ENCODE data around the gene ZBED4.
A peak's percentile ranks its signal among the peaks of the same experiment; 100 is the strongest.

The ZBED4 gene

DNA sequence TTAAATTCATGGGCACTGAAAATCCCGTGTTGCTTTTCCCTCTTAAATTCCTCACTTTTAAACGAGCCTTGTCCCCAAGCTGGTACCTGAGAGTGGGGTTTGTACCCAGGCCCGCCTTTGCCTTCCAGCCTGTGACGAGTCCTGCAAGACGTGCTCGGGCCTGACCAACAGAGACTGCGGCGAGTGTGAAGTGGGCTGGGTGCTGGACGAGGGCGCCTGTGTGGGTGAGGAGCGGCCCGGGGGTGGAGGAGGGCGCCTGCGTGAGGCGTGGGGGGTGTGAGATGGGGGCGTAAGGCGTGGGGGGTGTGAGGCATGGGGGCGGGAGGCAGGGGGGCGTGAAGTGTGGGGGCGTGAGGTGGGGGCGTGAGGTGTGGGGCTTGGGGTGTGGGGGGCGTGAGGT, 68.8 kb downstream of the ZBED4 start:
- no peak for DNase-seq

GRCh38 chr22:49922926-49923325, 69.3 kb downstream of the ZBED4 start:
- no peak for DNase-seq

DNA sequence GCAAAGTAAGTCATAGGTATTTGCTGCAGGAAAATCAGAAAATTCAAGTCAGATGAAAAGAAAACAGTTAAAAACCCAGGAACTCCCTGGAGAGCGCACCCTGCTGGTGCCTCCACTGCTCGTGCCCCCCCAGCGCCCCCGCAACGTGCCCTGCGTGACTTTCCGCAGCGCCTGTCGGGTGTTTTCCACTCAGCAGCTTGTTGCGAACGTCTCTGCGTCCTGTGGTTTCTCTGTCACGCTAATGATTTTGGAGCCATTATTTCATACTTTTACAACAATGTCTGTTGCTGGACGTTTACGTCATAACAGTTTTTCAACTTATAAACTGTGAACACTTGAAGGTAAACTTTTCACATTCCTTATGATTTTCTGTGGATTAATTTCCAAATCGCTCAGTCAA, 69.8 kb downstream of the ZBED4 start:
- DNase-seq = no peak

DNA sequence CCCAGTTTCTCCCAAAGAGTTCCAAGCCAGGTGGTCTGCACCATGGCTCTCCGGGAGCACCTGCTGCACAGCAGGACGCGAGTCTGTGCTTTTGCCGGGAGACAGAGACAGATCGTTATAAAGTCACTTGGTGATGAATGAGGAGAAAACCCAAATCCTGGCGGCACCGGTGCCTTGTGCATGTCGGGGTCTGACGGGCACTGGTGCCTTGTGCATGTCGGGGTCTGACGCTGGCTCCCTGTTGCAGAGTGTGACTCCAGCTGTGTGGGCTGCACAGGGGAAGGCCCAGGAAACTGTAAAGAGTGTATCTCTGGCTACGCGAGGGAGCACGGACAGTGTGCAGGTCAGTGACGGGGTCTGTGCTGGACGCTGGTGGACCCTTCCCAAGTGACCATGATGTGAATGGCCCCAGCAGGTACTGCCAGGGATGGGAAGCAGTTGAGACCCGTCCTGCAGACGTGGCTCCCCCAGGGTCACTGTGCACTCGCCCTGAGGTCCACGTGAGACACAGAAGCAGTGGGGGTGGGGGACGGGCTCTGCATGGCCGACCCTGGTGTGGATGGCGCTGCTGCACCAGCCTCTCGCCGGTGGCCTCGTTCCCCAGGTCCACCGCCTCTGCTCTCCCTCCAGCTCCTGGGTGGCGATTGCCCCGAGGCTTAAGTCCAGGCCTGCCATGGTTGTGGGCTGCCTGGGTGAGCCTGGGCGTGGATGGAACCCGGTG, 70.6 kb downstream of the ZBED4 start:
- DNase-seq = no peak

DNA sequence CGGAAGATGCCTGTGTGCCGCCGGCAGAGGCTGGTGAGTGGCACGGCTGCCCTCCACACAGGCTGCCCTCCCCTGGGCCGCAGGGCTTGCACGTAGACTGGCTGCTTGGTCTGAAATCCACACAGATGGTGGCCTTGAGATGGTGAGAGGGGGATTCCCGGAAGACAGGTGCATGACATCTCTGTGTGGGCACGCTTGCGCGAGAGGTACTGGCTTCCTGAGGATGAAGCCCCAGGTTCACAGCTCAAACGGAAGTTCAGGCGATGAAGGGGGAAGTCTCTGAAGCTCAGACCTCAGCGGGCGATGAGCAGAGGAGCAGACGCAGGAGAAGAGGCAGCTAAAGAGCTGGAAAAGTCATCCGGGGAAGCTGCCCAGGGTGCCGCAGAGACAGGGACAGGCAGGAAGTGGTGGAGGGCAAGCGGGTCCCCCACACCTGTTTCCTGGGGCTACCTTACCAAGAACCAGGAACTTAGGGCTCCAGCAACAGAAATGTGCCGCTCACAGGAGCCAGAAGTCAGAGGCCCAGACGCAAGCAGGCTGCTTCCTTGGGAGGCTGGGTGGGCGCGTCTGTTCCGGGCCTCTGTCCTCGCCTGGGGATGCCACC, 72.0 kb downstream of the ZBED4 start:
- DNase-seq = no peak

DNA sequence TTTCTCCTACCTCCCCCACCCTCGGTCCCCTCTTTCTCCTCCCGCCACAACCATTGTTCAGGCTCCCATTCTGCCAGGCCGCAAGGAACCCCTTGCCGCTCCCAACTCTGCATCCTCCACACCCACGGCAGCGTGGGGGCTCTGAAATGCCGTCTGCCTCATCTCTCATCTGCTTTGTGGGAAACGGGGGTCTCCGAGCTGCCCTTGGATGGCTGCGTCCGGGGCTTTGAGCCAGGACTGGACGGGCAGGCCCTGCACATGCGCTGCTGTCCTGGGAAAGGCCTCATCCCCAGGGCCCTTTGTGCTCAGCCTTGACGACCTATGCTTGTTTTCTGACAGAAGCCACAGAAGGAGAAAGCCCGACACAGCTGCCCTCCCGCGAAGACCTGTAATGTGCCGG, 73.3 kb downstream of the ZBED4 start:
- DNase-seq = no peak

GRCh38 chr22:49927483-49928184, 74.0 kb downstream of the ZBED4 start:
- DNase-seq = no peak

GRCh38 chr22:49928185-49928495, 74.5 kb downstream of the ZBED4 start:
- no peak for DNase-seq

DNA sequence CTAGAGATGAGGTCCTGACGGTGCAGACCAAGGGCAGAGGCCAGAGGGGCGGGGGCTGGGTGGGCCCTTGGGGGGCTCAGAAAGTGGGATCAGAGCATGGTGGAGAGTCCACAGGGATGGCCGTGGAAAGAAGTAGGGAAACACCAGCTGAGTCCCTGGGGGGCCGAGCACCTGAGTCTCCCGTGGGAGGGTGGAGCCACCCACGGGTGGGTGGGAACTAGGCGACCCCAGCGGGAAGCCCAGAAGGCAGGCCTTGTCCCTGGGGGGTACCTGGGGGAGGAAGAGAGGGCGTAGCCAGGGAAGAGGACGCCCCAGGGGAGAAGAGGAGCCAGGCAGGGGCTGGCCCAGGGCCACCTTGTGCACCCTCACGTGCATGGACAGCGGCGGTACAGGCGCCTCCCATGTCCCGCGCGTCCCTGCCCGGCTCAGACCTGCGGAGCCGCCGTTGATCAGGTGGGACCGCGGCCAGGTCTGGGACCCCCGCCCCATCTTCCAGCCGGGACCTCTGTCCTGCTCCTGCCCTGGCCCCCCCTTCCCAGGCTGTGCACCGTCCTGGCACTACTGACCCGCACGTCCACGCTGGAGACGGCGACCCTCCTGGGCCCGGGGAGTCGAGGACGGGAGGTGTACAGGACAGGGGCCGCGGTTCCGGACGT, 75.0 kb downstream of the ZBED4 start:
- DNase-seq = no peak

- peak; percentile 18 to 47 for DNase-seq
Measured at GRCh38 chr22:49929211-49929979, 75.8 kb downstream of the ZBED4 start.

DNA sequence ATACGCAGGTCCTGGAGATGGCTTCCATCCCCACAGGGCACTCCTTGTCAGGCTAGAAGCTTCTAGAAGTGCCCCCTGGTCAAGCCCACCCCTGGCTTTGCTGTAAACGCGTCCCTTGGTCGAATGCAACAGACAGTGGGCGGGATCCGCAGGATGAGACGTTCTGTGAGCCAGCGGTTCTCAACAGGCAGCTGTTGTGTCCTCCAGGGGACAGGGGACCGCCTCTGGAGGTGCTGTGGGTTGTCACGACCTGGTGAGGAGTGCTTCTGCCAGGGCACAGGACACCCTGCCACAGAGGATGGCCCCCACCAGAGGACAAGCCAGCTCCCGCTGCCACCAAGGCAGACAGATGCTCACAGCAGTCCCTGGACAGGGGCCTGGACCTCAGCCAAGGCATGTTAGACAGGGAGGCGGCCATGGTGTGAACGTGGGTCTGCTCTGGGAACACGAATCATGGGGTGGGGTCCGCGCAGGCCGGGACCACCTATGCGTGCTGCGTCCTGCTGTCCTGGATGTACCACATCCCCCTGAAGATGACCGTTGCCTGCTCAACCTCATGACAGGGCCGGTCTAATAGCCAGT, 76.4 kb downstream of the ZBED4 start:
- DNase-seq = peak in 1 of 2 experiments; percentile 39

GRCh38 chr22:49930596-49931412, 77.2 kb downstream of the ZBED4 start:
- peak; percentile 62 to 83 for DNase-seq

DNA sequence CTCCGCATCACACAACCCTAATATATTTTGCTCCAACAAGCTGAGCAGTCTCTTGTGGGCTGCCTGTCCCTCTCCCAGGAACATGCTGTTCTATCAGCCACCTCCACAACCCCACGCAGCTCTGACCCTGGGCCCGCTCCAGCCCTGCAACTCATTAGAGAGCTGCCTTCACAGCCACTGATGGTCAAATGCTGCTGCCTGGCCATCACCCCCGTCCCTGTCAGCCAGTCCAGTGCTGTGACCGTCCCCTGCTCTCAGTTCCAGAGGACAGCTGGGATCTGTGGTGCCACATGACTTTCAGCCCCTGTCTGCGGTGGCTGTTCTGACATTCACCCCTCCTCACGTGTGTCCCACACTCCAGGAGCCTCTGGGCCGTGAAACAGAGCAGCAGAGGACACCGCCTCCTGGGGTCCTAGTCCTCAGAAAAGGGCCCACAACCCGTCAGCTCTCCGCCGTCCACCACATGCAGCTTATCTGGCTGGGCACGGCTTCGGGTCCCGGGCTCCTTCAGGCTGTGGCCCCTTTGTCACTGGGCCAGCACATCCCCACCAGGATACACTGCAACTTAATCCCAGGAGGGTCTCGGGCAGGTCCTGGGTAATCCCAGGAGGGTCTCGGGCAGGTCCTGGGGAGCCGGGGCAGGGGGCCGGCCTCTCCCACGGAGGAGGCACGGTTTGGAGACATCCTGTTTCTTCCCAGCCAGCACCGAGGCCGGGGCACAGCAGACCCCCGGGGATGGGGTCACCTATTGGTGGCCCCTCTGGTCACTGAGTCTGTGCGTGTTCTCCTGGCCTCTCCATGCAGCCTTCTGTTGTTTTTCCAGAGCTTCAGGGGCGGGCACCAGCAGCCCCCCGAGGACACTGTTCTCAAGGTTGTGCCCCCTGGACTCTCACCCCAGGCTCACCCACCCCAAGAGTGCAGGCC, 79.9 kb downstream of the ZBED4 start:
- no peak for DNase-seq

DNA sequence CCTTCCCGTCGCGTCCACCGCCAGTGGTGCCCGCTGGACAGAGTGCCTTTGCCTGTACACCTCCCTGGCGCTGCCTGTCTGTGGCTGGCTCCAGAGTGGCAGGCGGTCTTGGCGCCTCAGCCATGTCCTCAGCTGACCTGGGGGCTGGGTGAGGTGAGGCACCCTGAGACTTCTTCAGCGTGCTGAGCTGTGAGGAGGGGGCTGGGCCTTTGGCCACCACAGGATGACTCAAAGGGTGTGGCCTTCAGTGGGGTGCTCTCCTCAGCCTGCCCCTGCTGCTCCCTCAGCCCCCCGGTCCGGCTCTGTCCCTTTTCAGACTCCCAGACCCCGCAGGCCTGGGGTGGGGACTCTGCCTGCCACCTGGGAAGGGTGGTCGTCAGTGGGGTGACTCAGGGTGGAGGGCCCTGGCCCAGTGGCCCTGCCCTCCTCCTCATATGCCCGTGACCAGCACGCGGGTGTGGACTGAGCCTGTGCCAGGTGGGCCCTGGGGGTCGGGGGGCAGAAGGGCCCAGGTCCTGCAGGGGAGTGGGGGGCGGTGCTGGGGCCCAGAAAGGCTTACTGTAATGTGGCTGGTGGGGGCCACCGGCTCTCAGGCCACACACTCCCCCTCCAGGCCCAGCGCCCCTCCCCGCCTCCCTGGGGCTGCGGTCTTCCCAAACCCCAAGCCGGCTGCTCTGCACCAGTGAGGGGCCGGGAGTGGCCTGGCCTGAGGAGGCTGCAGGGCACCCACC, 80.7 kb downstream of the ZBED4 start:
- DNase-seq = peak in 1 of 2 experiments; percentile 15

DNA sequence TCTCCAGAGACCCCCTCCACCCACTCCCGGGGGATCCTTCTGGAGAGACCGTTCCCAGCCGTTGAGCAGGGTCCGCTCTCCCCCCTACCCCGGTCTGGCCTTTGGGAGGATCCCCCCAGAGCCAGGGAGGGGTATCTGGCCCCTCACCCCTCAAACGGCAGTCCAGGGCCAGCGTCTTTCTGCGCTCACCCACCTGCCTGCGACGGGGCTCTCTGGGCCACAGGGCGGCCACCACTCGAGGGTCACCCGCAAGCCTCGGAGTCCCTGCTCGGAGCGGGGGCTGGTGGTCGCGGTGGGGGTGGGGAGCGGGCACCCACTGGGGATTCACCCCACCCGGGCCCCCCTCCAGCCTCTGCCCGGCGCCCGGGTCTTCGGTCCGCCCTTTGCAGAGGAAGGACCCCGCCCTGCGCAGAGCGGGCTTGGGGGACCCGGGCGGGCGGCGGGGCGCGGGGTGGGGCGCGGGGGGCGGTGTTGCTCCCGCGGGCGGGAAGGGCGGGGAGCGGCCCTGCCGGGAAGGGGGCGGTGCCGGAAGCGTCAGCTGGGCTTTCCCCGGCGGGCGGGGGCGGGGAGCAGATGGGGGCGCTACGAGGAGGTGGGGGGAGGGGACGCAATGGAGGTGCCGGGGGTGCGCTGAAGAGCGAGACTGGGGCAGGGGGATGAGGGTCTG, 81.4 kb downstream of the ZBED4 start:
- peak in 1 of 2 experiments; percentile 69 for DNase-seq

DNA sequence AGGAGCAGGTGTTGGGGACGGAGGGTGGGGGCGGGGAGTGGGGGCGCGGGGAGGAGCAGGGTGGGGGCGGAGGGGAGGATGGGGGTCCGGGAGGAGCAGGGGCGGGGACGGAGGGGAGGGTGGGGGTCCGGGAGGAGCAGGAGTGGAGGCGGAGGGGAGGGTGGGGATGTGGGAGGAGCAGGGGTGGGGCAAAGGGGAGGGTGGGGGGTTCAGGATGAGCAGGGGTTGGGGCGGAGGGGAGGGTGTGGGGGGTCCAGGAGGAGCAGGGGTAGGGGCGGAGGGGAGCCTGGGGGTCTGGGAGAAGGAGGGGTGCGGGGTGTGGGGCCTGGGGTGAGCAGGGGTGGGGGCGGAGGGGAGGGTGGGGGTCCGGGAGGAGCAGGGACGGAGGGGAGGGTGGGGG, 81.9 kb downstream of the ZBED4 start:
- peak in 1 of 2 experiments; percentile 47 for DNase-seq

GRCh38 chr22:49936018-49936972, 82.7 kb downstream of the ZBED4 start:
- DNase-seq = peak; percentile 18 to 68
